Trophoblast cell (in vitro differentiated cells and primary cell): ENCODE data around the gene RAD9A.

ENCODE experiments used
- DNase-seq, 2 donors: peaks; one replicate each; pipeline ENCODE4 v3.0.0-alpha.2; 2016
- H2AFZ ChIP-seq: 2 replicates; pipeline ENCODE4 v1.6.1; 2013; ENCODE audit warnings: low read length, moderate library complexity, mild to moderate bottlenecking; ENCODE audit not compliant: insufficient read depth, poor library complexity
- H2AK5ac ChIP-seq: 2 replicates; pipeline ENCODE4 v1.6.1; 2013; ENCODE audit warnings: mild to moderate bottlenecking, low read length
- H2BK120ac ChIP-seq: 2 replicates; pipeline ENCODE4 v1.6.1; 2013; ENCODE audit warnings: low read length, mild to moderate bottlenecking, moderate library complexity; ENCODE audit not compliant: insufficient read depth, poor library complexity
- H2BK12ac ChIP-seq: 2 replicates; pipeline ENCODE4 v1.6.1; 2013; ENCODE audit warnings: mild to moderate bottlenecking, low read length, moderate library complexity
- H2BK5ac ChIP-seq: 2 replicates; pipeline ENCODE4 v1.6.1; 2013; ENCODE audit warnings: low read length, low read depth, moderate library complexity, mild to moderate bottlenecking; ENCODE audit not compliant: poor library complexity
- H3K14ac ChIP-seq: 2 replicates; pipeline ENCODE4 v1.6.1; 2013; ENCODE audit warnings: mild to moderate bottlenecking, low read length
- H3K18ac ChIP-seq: 2 replicates; pipeline ENCODE4 v1.6.1; 2013; ENCODE audit warnings: mild to moderate bottlenecking, low read length
- H3K23ac ChIP-seq: 2 replicates; pipeline ENCODE4 v1.6.1; 2013; ENCODE audit warnings: low read length
- H3K27ac ChIP-seq: 2 replicates; pipeline ENCODE4 v1.5.1; 2013; ENCODE audit warnings: low read depth, mild to moderate bottlenecking, inconsistent platforms, low read length, moderate library complexity
- H3K27me3 ChIP-seq: 2 replicates; pipeline ENCODE4 v1.6.1; 2013; ENCODE audit warnings: inconsistent platforms, mild to moderate bottlenecking, low read length, moderate library complexity; ENCODE audit not compliant: insufficient read depth
- H3K36me3 ChIP-seq, 2 experiments: 1 replicate in 1 of 2; 2 replicates in 1 of 2; pipeline ENCODE4 v1.6.1; 2013; ENCODE audit warnings: low read length in 2 of 2, mild to moderate bottlenecking in 2 of 2, moderate library complexity in 1 of 2; ENCODE audit not compliant: insufficient read depth in 2 of 2, control insufficient read depth in 1 of 2
- H3K4ac ChIP-seq: 2 replicates; pipeline ENCODE4 v1.6.1; 2013; ENCODE audit warnings: low read depth, mild to moderate bottlenecking, low read length, moderate library complexity
- H3K4me1 ChIP-seq, 2 experiments: 1 replicate in 1 of 2; 2 replicates in 1 of 2; pipeline ENCODE4 v1.6.1; 2013; ENCODE audit warnings: low read length in 2 of 2, mild to moderate bottlenecking in 2 of 2, moderate library complexity in 1 of 2; ENCODE audit not compliant: insufficient read depth in 2 of 2, control insufficient read depth in 1 of 2
- H3K4me2 ChIP-seq: 2 replicates; pipeline ENCODE4 v1.6.1; 2013; ENCODE audit warnings: inconsistent platforms, mild to moderate bottlenecking, low read length, moderate library complexity
- H3K4me3 ChIP-seq: 2 replicates; pipeline ENCODE4 v1.5.1; 2013; ENCODE audit warnings: mild to moderate bottlenecking, low read depth, low read length, inconsistent platforms
- H3K79me1 ChIP-seq: one replicate; pipeline ENCODE4 v1.6.1; 2013; ENCODE audit warnings: low read length
- H3K79me2 ChIP-seq: 2 replicates; pipeline ENCODE4 v1.6.1; 2013; ENCODE audit warnings: low read length, mild to moderate bottlenecking; ENCODE audit not compliant: control insufficient read depth, insufficient read depth, poor library complexity
- H3K9ac ChIP-seq: 2 replicates; pipeline ENCODE4 v1.6.1; 2013; ENCODE audit warnings: mild to moderate bottlenecking, low read length
- H3K9me3 ChIP-seq: 2 replicates; pipeline ENCODE4 v1.6.1; 2013; ENCODE audit warnings: low read depth, mild to moderate bottlenecking, control low read depth, inconsistent platforms, low read length; ENCODE audit not compliant: insufficient read depth
- H4K12ac ChIP-seq: 2 replicates; pipeline ENCODE4 v1.6.1; 2013; ENCODE audit warnings: low read depth, mild to moderate bottlenecking, low read length, moderate library complexity
- H4K8ac ChIP-seq: 2 replicates; pipeline ENCODE4 v1.6.1; 2013; ENCODE audit warnings: low read depth, mild to moderate bottlenecking, low read length, moderate library complexity
- H4K91ac ChIP-seq: one replicate; pipeline ENCODE4 v1.6.1; 2013; ENCODE audit warnings: low read depth, mild to moderate bottlenecking, low read length, moderate library complexity
- WGBS: extraction: QIAGEN DNeasy Blood & Tissue Kit; methylation state at CpG from one replicate; pipeline ENCODE4 v1.1.7; 2013; ENCODE audit warnings: missing lambda C conversion rate; ENCODE audit not compliant: insufficient read length, insufficient coverage; ENCODE audit errors: extremely low coverage; 5-methylcytosine and 5-hydroxymethylcytosine counted together

RAD9A gene

GRCh38 chr11:67406420-67406968, 14.7 kb downstream of the RAD9A start:
- Histone ChIP-seq H2BK12ac (no peak overlapping the region), H3K27ac (no peak overlapping the region), H4K12ac (no peak overlapping the region), H3K27me3 (no peaks in the 10 kb centered on the region), H3K4ac (no peak overlapping the region), H4K91ac (no peak overlapping the region), H3K79me2 (peaks cover 3% of the 10 kb centered on the region), H2AK5ac (no peak overlapping the region), H3K4me2 (no peak overlapping the region), H4K8ac (no peak overlapping the region), H2BK120ac (no peak overlapping the region), H3K79me1 (peaks cover 5% of the 10 kb centered on the region), H2BK5ac (no peak overlapping the region), H3K4me3 (no peak overlapping the region), H3K36me3 (no peaks in the 10 kb centered on the region), H3K4me1 (peaks cover 3 to 6% of the 10 kb centered on the region in 2 experiments), H3K9me3 (no peaks in the 10 kb centered on the region), H3K9ac (no peak overlapping the region), H2AFZ (no peak overlapping the region), H3K18ac (no peak overlapping the region), H3K14ac (no peak overlapping the region), H3K23ac (no peak overlapping the region)
- WGBS, result no CpG with 5 or more reads among the region's 18 CpGs
- DNase-seq, result no peak

GRCh38 chr11:67406969-67407687, 15.3 kb downstream of the RAD9A start:
- no peak overlapping the region for H2BK5ac ChIP-seq
- no peak overlapping the region for H2BK12ac ChIP-seq
- H3K9ac ChIP-seq, result no peak overlapping the region
- no peak overlapping the region for H3K4ac ChIP-seq
- no peak overlapping the region for H4K8ac ChIP-seq
- H3K79me2 ChIP-seq, result peaks cover under 1% of the 10 kb centered on the region
- H4K91ac ChIP-seq, result no peak overlapping the region
- peaks cover under 1% of the 10 kb centered on the region for H3K79me1 ChIP-seq
- no peak overlapping the region for H3K27ac ChIP-seq
- H3K14ac ChIP-seq, result no peak overlapping the region
- H2AK5ac ChIP-seq, result no peak overlapping the region
- no peak overlapping the region for H3K23ac ChIP-seq
- H3K4me1 ChIP-seq, result peaks cover under 1 to 4% of the 10 kb centered on the region in 2 experiments
- H3K36me3 ChIP-seq, result no peaks in the 10 kb centered on the region
- no peak overlapping the region for H3K4me2 ChIP-seq
- no CpG with 5 or more reads among the region's 12 CpGs for WGBS
- no peaks in the 10 kb centered on the region for H3K9me3 ChIP-seq
- no peak overlapping the region for H3K18ac ChIP-seq
- H4K12ac ChIP-seq, result no peak overlapping the region
- H3K4me3 ChIP-seq, result no peak overlapping the region
- H2BK120ac ChIP-seq, result no peak overlapping the region
- DNase-seq, result peak in 1 of 2 donors; percentile 18
- no peak overlapping the region for H2AFZ ChIP-seq
- no peaks in the 10 kb centered on the region for H3K27me3 ChIP-seq

DNA sequence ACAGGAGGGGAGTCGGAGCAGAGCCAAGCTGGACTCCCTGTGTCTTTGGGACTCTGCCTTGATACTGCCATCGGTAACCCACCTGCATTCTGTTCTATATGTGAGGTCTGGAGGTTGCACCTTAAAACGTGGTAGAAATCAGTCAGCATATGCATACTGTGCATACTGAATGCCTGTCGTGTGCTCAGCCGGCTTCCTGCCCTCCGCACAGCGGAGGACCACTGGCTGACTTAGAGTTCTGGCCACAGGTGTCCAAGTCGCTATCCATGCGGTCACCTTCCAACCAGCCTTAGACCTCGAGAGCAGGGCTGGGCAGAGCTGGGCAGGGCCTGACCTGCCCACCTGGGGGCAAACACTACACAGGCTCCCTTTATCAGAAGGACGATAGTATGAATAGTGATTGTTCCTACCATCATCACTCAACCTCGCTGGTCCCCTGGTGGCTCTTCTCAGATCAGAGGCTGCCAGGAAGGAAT, 15.9 kb downstream of the RAD9A start:
- H2BK12ac ChIP-seq, result no peak overlapping the region
- H2AK5ac ChIP-seq, result no peak overlapping the region
- H3K14ac ChIP-seq, result no peak overlapping the region
- H4K12ac ChIP-seq, result no peak overlapping the region
- WGBS, result no CpG with 5 or more reads among the region's 12 CpGs
- no peak for DNase-seq
- no peaks in the 10 kb centered on the region for H3K79me1 ChIP-seq
- H3K9me3 ChIP-seq, result no peaks in the 10 kb centered on the region
- H3K4me2 ChIP-seq, result no peak overlapping the region
- H3K23ac ChIP-seq, result no peak overlapping the region
- H2AFZ ChIP-seq, result no peak overlapping the region
- no peak overlapping the region for H4K91ac ChIP-seq
- no peaks in the 10 kb centered on the region for H3K79me2 ChIP-seq
- no peak overlapping the region for H3K9ac ChIP-seq
- no peaks in the 10 kb centered on the region for H3K36me3 ChIP-seq
- H4K8ac ChIP-seq, result no peak overlapping the region
- no peak overlapping the region for H3K4ac ChIP-seq
- H2BK120ac ChIP-seq, result no peak overlapping the region
- no peak overlapping the region for H3K27ac ChIP-seq
- H3K4me1 ChIP-seq, result peaks cover 0 to 3% of the 10 kb centered on the region in 2 experiments
- no peak overlapping the region for H3K18ac ChIP-seq
- H2BK5ac ChIP-seq, result no peak overlapping the region
- no peak overlapping the region for H3K4me3 ChIP-seq
- H3K27me3 ChIP-seq, result no peaks in the 10 kb centered on the region

DNA sequence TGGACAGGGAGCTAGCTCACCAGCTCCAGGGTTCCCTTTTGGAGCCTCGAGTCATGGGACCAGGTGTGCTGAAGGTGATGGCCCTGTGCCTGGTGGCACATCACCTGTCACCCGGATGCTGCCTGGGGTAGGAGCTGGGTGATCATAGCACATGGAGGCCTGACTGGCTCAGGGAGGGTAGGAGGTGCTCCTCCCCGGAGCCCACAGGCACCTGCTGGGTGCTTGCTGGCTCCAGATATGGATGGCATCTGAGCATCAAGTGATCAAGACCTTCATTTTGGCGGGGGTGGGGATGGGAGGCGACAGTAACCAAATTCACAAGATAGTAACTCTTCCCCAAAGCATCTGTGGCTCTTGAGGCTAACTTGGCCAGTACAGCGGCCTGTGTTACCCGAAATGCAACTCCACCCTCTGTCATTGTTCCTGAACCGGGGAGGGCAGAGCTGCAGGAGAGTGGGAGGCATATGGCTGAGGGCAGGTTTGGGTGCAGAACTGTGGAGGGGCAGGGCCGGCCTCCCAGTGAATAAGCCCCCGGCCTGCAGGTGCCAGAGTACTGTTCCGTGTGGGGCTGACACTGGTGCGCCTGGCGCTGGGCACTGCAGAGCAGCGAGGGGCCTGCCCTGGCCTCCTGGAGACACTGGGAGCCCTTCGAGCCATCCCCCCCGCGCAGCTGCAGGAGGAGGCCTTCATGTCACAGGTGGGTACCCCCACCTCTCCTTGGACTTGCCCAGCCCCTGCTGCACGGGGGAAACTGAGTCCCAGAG, 16.8 kb downstream of the RAD9A start:
- no CpG with 5 or more reads among the region's 18 CpGs for WGBS
- peaks cover 0 to 3% of the 10 kb centered on the region in 2 experiments for H3K4me1 ChIP-seq
- H3K4me3 ChIP-seq, result no peak overlapping the region
- H3K23ac ChIP-seq, result no peak overlapping the region
- H2AK5ac ChIP-seq, result no peak overlapping the region
- H2BK120ac ChIP-seq, result no peak overlapping the region
- no peak overlapping the region for H2AFZ ChIP-seq
- H3K36me3 ChIP-seq, result no peaks in the 10 kb centered on the region
- H3K27me3 ChIP-seq, result no peaks in the 10 kb centered on the region
- H3K27ac ChIP-seq, result no peak overlapping the region
- H4K8ac ChIP-seq, result no peak overlapping the region
- no peak overlapping the region for H3K9ac ChIP-seq
- H3K9me3 ChIP-seq, result no peaks in the 10 kb centered on the region
- H3K4me2 ChIP-seq, result no peak overlapping the region
- no peak overlapping the region for H3K18ac ChIP-seq
- no peak overlapping the region for H3K14ac ChIP-seq
- no peak for DNase-seq
- no peak overlapping the region for H4K91ac ChIP-seq
- no peak overlapping the region for H2BK12ac ChIP-seq
- H3K4ac ChIP-seq, result no peak overlapping the region
- H3K79me1 ChIP-seq, result no peaks in the 10 kb centered on the region
- no peaks in the 10 kb centered on the region for H3K79me2 ChIP-seq
- no peak overlapping the region for H2BK5ac ChIP-seq
- H4K12ac ChIP-seq, result no peak overlapping the region
